Uterus (tissue), 2 donors: ENCODE results near the gene USP7.

Experiments used
- CTCF ChIP-seq, 4 experiments: fragments of 200-600 bp in 2 of 4; fragments of 450-650 bp in 2 of 4; sonication (generic) in 2 of 4; IDR thresholded peaks; one replicate each; pipeline ENCODE4 v1.5.1; 2016 to 2019; ENCODE audit warnings: antibody characterized with exemption in 4 of 4, mild to moderate bottlenecking in 2 of 4, moderate library complexity in 1 of 4
- POLR2A ChIP-seq, 2 donors: fragments of 450-650 bp; IDR thresholded peaks; one replicate each; pipeline ENCODE4 v1.6.1; 2016; ENCODE audit warnings: antibody characterized with exemption in 2 of 2, mild to moderate bottlenecking in 1 of 2, moderate library complexity in 1 of 2

GRCh38 chr16:8858994-8859912 lies 104.5 kb downstream of the USP7 start:
- no peak for TF ChIP-seq CTCF (IDR thresholded peaks at IDR 0.05)
- TF ChIP-seq POLR2A (IDR thresholded peaks at IDR 0.05): no peak
